Measurements from ENCODE around the gene DCPS. TPM values are rescaled to one million over a fixed set of nuclear protein-coding genes. Genes with fewer than 3 reads are reported as not detected.

DCPS gene
- total and polyA plus RNA-seq, 3 donors from 2014 or later, result 16.8 to 20.9 (median 16.9) TPM

DNA sequence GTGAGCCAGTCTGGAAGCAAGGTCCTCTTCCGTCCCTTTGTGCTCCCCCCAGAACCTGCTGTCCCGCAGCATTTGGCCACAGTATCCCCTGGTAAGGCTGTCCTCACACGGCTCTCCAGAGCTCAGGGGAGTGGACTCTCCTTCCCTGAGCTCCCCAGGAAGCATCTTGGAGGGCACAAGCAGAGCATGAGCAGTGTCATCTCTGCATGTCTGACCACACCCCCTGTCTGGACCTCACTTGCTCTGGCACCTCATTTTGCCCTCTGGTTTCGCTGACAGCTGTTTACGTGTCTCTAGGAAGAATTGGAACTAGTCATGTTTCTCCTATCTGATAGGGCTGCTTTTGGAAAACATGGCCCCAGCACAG lies 15.5 kb downstream of the DCPS start:
- H3K9me3 ChIP-seq, result no peaks in the 10 kb centered on the region
- TF ChIP-seq CTCF (IDR thresholded peaks at IDR 0.05) (no peak), POLR2A (IDR thresholded peaks at IDR 0.05) (no peak)
- no peak for DNase-seq
- H3K4me3 ChIP-seq, result no peak overlapping the region
- no peaks in the 10 kb centered on the region for H3K36me3 ChIP-seq (ENCODE audit: low read depth, missing control alignments)
- peaks cover 25% of the 10 kb centered on the region for H3K4me1 ChIP-seq
- H3K27ac ChIP-seq, result peak overlapping the region; percentile 83 to 87
- intact Hi-C loops (cut with DNase I; ENCODE audit: low total_unique reads), result loop anchor here (10.0 kb wide), 1 partner anchor 115 kb away; no protein-coding TSS in a partner anchor
- no peaks in the 10 kb centered on the region for H3K27me3 ChIP-seq
- WGBS, 2 donors, result 58 to 59% methylated on average over 5 of the region's 5 CpGs

- 79 to 82% methylated on average over 3 of the region's 3 CpGs for WGBS, 2 donors
- Histone ChIP-seq H3K4me3 (no peak overlapping the region), H3K9me3 (no peaks in the 10 kb centered on the region), H3K27ac (no peak overlapping the region), H3K36me3 (ENCODE audit: low read depth, missing control alignments) (no peaks in the 10 kb centered on the region), H3K27me3 (no peaks in the 10 kb centered on the region), H3K4me1 (peaks cover 21% of the 10 kb centered on the region)
- no peak for TF ChIP-seq POLR2A (IDR thresholded peaks at IDR 0.05)
- no peak for TF ChIP-seq CTCF (IDR thresholded peaks at IDR 0.05)
- no peak for DNase-seq
- intact Hi-C loops (cut with DNase I; ENCODE audit: low total_unique reads), result no loop called here
Observed at GRCh38 chr11:126322996-126323395, 19.1 kb downstream of the DCPS start.

- no peak for DNase-seq
- TF ChIP-seq POLR2A (IDR thresholded peaks at IDR 0.05), result no peak
- no peak for TF ChIP-seq CTCF (IDR thresholded peaks at IDR 0.05)
- intact Hi-C loops (cut with DNase I; ENCODE audit: low total_unique reads), result no loop called here
- peaks cover 18% of the 10 kb centered on the region for H3K4me1 ChIP-seq
- no peak overlapping the region for H3K4me3 ChIP-seq
- H3K9me3 ChIP-seq, result no peaks in the 10 kb centered on the region
- 87 to 89% methylated on average over 17 of the region's 17 CpGs for WGBS, 2 donors
- no peaks in the 10 kb centered on the region for H3K36me3 ChIP-seq (ENCODE audit: low read depth, missing control alignments)
- no peak overlapping the region for H3K27ac ChIP-seq
- no peaks in the 10 kb centered on the region for H3K27me3 ChIP-seq
Observed at GRCh38 chr11:126327281-126328000, 23.6 kb downstream of the DCPS start.

DNA sequence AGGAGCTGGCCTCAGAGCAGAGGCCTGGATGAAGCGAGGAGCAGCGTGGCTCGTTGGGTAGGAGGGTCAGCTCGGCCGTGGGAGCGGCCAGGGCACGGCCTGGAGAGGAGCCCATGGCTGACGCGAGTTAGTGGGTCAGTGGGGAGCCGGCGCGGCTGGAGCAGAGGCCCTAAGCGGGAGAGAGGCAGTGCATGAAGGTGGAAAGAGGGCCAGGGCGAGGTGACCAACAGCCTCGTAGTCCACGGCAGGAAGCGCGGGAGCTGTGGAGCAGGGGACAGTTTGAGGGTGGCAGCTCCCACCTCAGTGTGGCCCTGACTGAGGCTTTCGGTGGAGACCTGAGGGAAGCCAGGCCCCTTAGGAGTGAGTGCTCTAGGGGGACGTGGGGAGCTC lies 24.1 kb downstream of the DCPS start:
- H3K4me3 ChIP-seq, result no peak overlapping the region
- H3K27me3 ChIP-seq, result no peaks in the 10 kb centered on the region
- H3K36me3 ChIP-seq (ENCODE audit: low read depth, missing control alignments), result no peaks in the 10 kb centered on the region
- intact Hi-C loops (cut with DNase I; ENCODE audit: low total_unique reads), result no loop called here
- H3K4me1 ChIP-seq, result peaks cover 20% of the 10 kb centered on the region
- DNase-seq, result no peak
- no peak overlapping the region for H3K27ac ChIP-seq
- TF ChIP-seq POLR2A (IDR thresholded peaks at IDR 0.05) (no peak), CTCF (IDR thresholded peaks at IDR 0.05) (no peak)
- H3K9me3 ChIP-seq, result no peaks in the 10 kb centered on the region
- WGBS, 2 donors, result 76 to 87% methylated on average over 20 of the region's 20 CpGs

DNA sequence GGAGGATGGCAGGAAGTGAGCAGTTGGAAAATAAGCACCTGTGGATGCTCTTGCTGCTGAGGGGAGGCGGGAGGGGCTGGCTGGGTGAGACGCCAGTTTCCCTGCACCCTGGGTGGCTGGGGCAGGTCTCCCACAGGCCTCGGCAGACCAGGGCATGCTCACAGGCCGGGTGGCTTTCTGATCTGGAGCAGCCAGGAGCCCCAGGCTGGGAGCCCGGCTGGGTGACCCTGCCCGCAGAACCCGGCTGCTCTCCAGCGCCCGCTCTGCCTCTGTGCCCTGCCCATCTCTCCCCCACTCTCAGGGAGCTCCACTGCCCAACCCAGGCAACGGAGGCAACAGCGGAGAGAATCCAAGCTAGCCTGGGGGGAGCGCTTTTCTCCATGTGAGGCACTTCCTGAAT lies 24.6 kb downstream of the DCPS start:
- Histone ChIP-seq H3K27ac (no peak overlapping the region), H3K4me1 (peaks cover 20% of the 10 kb centered on the region), H3K36me3 (ENCODE audit: low read depth, missing control alignments) (no peaks in the 10 kb centered on the region), H3K9me3 (no peaks in the 10 kb centered on the region), H3K4me3 (no peak overlapping the region), H3K27me3 (no peaks in the 10 kb centered on the region)
- TF ChIP-seq CTCF (IDR thresholded peaks at IDR 0.05) (no peak), POLR2A (IDR thresholded peaks at IDR 0.05) (no peak)
- WGBS, 2 donors, result 78 to 95% methylated on average over 9 to 12 of the region's 12 CpGs
- intact Hi-C loops (cut with DNase I; ENCODE audit: low total_unique reads), result no loop called here
- DNase-seq, result no peak
